ENCODE results near the gene MUSTN1.

GRCh38 chr3:52866427-52866826, 31.6 kb upstream of the MUSTN1 start:
- TF ChIP-seq EZH2 (optimal IDR thresholded peaks at IDR 0.05; ENCODE audit: low read depth, low read length), result no peak
- TF ChIP-seq, protein P1, sequence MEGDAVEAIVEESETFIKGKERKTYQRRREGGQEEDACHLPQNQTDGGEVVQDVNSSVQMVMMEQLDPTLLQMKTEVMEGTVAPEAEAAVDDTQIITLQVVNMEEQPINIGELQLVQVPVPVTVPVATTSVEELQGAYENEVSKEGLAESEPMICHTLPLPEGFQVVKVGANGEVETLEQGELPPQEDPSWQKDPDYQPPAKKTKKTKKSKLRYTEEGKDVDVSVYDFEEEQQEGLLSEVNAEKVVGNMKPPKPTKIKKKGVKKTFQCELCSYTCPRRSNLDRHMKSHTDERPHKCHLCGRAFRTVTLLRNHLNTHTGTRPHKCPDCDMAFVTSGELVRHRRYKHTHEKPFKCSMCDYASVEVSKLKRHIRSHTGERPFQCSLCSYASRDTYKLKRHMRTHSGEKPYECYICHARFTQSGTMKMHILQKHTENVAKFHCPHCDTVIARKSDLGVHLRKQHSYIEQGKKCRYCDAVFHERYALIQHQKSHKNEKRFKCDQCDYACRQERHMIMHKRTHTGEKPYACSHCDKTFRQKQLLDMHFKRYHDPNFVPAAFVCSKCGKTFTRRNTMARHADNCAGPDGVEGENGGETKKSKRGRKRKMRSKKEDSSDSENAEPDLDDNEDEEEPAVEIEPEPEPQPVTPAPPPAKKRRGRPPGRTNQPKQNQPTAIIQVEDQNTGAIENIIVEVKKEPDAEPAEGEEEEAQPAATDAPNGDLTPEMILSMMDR (IDR thresholded peaks at IDR 0.05; ENCODE audit: low read length), result no peak
